HG03159 (cell line): Measurements from ENCODE around the gene NPAS4.
"Not testable (repeated sequence)": the region's sequence is repeated elsewhere in the genome, so short reads cannot be mapped to it uniquely, and the experiment has no call there.

ENCODE experiments used
- ATAC-seq: cut with Tn5 transposase; IDR thresholded peaks from one replicate; pipeline ENCODE4 v1.9.1; 2021; ENCODE audit warnings: mild to moderate bottlenecking, moderate library complexity; ENCODE audit not compliant: unreplicated experiment

The NPAS4 gene

GRCh38 chr11:66420671-66421476 lies at the start of gene NPAS4:
NPAS4 (plus strand) TSS chr11:66421035; CDS start chr11:66421180, 145 bp downstream.
- no peak for ATAC-seq

GRCh38 chr11:66371627-66372415 lies 49.0 kb upstream of the NPAS4 start, which contains the start of gene SLC29A2:
SLC29A2 (minus strand) TSS chr11:66371760; CDS start chr11:66371591, 169 bp downstream.
- peak; percentile 45 for ATAC-seq

DNA sequence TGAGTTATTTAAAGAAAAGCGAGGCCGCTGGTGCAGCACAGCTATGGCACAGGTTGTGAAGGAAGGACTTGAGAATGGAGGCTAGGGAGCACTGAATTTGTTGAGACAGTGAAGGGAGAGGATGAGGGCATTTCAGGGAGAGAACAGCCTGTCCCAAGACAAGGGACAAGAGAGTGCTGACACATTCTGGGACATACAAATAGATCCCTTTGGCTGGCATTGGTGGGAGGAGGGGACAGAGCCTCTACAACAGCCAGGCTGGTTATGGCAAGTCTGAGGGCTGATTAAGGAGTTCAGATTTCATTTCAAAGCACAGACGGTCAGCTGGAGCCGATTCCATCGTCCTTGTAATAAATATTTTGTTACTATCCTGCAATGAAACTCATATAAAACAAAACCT lies 47.6 kb upstream of the NPAS4 start:
- no peak for ATAC-seq

GRCh38 chr11:66373690-66374287 lies 47.0 kb upstream of the NPAS4 start:
- not testable (repeated sequence) for ATAC-seq

DNA sequence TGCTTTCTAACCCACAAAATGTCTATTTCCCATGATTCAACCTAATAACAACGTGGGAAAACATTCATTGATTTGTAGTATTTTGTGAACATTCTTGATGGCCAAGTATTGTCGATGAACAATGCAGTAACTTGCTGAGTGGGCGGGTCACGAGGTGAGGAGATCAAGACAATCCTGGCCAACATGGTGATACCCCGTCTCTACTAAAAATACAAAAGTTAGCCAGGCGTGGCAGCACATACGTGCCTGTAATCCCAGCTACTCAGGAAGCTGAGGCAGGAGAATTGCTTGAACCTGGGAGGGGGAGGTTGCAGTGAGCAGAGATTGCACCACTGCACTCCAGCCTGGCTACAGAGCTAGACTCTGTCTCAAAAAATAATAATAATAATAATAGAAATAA lies 40.6 kb upstream of the NPAS4 start:
- ATAC-seq, result not testable (repeated sequence)

- not testable (repeated sequence) for ATAC-seq
Observed at GRCh38 chr11:66384316-66384715, 36.5 kb upstream of the NPAS4 start.

- ATAC-seq, result no peak
Observed at GRCh38 chr11:66386171-66387069, 34.4 kb upstream of the NPAS4 start.

GRCh38 chr11:66388780-66389386 lies 32.0 kb upstream of the NPAS4 start:
- ATAC-seq, result no peak

DNA sequence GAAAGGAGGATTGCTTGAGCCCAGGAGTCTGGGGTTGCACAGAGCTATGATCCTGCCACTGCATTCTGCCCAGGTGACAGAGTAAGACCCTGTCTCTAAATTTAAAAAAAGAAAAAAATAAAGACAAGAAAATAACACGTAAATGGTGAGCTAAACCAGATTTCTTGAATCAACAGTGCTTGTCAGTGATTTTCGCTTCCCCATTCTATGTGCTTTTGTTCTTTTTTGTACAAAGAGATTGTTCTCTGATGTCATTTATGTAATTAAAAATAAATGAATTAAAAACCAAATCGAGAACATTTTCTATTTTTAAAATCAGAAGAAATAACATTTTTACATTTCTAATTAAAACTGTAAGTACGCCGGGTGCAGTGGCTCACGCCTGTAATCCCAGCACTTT lies 29.5 kb upstream of the NPAS4 start:
- ATAC-seq, result no peak

DNA sequence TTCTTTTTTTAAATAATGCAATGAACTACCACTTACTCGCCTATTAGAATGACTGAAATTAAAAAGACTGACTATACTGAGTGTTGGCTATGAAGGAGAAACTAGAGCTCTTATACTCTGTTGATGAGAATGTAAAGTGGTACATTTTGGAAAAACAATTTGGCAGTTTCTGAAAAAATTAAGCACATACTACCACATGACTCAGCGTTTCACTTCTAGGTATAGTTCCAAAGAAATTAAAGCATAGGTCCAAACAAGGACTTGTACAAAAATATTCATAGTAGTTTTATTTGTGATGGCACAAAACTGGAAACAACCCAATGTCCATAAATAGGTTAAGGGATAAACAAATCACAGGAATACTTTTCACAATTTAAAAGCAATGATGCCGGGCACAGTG lies 26.9 kb upstream of the NPAS4 start:
- ATAC-seq, result no peak

DNA sequence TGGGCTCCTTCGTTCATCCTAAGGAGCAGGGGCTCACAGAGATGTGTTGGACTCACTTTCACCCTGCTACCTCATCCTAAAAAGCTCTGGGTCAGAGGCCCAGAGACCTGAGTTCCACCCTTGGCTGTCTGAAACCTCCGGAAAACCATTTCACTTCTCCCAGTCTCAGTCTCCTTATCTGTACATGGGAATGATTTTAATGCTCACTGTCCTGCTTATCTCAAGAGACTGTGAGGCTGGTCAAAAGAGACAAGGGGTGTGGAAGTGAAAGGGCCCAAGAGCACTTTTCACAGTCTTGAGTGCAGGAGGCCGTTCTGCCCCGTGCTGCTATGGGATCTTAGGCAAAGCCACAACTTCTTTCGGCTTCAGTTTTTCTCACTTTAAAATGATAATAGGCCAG lies 13.2 kb upstream of the NPAS4 start:
- no peak for ATAC-seq

DNA sequence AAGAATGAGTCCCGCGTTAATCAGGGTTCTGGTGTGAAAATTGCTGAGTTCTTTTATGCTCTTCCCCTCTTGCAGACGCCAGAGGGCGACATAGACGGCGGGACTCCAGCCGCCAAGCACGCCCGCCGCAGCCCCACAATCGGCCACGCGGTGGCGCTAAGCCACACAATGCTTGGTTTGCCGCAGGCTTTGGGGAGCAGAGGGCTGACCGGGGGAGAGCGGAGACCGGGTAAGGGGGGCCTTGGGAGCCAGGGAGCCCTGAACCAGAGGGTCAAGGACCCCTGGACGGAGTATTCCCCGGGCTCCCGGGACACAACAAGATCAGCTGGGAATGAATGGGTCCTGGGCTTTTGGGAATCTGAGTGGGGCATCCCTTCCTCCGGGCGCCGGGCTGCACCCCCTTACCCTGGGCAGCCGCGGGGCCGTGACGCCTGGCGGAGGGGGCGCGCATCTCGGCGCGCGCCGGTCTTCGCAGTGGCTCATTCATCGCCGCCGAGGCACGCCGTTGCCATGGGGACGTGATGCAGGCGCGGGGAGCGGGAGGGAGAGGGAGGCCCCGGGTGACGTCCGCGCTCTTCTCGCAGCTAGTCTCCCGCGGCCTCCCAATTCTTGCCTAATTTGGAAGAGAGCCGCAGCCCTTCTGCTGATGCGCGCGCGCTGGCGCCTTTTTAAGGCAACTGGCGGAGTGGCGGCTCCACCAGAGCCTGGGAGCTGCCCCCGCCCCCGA lies 12.2 kb upstream of the NPAS4 start:
- ATAC-seq, result peak; percentile 62

GRCh38 chr11:66409226-66409625 lies 11.6 kb upstream of the NPAS4 start:
- no peak for ATAC-seq

GRCh38 chr11:66410191-66410590 lies 10.6 kb upstream of the NPAS4 start:
- ATAC-seq, result no peak

GRCh38 chr11:66411323-66411722 lies 9.5 kb upstream of the NPAS4 start:
- no peak for ATAC-seq

DNA sequence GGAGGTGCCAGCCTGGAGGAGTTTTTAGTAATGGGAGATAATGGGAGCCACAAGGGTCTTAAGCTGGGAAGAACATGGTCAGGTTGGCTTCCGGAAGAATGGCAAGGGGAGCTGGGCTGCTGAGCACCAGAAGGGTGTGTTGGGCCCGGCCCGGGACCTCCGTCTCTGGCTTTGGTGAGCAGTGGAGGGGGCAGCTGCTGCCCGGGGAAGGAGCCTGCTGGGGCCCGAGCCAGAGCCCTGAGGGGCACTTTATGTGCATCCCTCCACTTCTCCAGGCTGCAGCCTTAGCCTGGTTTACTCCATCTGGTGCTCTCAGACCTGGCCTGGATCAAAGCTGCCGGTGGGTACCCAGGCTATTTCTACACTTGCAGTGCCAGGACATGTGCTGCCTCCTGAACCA lies 8.7 kb upstream of the NPAS4 start:
- no peak for ATAC-seq

GRCh38 chr11:66413167-66413566 lies 7.7 kb upstream of the NPAS4 start:
- ATAC-seq, result no peak

DNA sequence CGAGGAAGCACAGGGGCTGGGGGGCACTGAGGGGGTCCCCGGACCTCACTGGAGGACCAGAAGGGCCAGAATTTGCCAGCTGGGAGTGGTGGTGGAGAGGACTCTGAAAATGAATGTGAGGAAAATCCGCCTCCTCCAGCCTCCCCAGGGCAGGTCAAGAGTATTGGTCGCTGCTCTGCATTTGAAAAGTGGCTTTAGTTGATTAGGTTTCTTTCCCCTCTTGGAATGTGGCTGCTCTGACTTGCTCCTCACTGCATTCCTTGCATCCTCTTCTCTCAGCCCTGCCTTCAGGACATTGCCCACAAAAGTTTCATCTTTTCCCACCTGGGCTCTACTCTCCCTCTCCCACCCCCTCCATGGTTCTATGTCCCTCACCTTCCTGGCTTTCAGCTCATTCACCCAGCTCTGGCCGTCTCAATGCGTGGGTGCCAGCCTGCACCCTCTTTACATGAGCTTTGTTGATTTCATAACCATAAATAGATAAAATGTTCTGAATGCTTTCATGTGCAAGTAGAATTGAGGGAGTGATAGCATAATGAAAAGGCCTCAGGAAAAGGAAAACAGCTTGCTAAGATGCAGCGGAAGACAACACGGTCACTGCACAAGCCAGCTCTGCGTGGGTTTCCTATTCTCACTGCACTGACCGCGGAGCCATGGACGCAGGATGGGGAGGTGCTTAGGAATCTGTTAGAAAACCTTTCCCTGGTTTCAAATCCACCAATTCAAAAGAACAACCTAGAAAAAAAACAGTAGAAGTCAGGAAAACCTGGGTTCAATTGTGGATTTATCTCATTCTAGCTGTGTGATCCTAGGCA lies 6.5 kb upstream of the NPAS4 start:
- no peak for ATAC-seq

DNA sequence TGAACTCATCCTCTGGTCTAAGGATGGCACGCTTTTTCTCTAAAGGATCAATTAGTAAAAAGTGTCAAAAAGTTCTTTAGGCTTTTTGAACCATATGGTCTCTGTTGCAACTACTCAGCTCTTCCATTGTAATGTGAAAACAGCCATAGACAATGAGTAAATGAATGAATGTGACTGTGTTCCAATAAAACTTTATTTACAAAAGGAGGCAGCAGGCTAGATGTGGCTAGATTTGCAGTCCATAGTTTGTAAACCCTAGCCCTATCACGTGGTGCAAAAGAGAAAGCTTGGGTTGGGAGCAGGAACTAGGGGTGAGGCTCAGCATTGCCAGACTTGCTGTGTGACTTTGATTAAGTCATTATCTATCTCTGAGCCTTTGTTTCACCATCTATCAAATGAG lies 5.4 kb upstream of the NPAS4 start:
- no peak for ATAC-seq
